Measurements from ENCODE around the gene ATXN10. TPM values are rescaled to one million over a fixed set of nuclear protein-coding genes. Genes with fewer than 3 reads are reported as not detected.

The ATXN10 gene
- total RNA-seq, 1 experiment from 2014 or later, result 303 TPM

GRCh38 chr22:45805413-45805812 lies 133.8 kb downstream of the ATXN10 start:
- Histone ChIP-seq H3K36me3 (ENCODE audit: low read depth) (peaks cover 41% of the 10 kb centered on the region), H3K4me1 (replicated peaks; ENCODE audit: insufficient read depth) (peaks cover 30% of the 10 kb centered on the region), H4K20me1 (ENCODE audit: insufficient read depth) (peaks cover 4% of the 10 kb centered on the region), H3K4me3 (no peak overlapping the region), H3K4me2 (peak overlapping the region; percentile 32), H3K9me3 (ENCODE audit: insufficient read depth, low read depth) (no peaks in the 10 kb centered on the region; the same call in 1 of the 2 replicates), H2AFZ (no peak overlapping the region), H3F3A (ENCODE audit: insufficient read depth, low read depth) (peaks cover 38% of the 10 kb centered on the region), H3K9me2 (ENCODE audit: insufficient read depth) (no peaks in the 10 kb centered on the region), H3K27ac (peak overlapping the region; percentile 55), H3K79me2 (ENCODE audit: low read depth) (peaks cover 22% of the 10 kb centered on the region), H3K27me3 (ENCODE audit: insufficient read depth, low read depth) (no peaks in the 10 kb centered on the region)
- POLR2A ChIA-PET (ENCODE audit: unreplicated experiment), result no interaction called here
- intact Hi-C loops (cut with micrococcal nuclease; ENCODE audit: unreplicated experiment), result loop anchor here (1.0 to 2.0 kb wide), 4 partner anchors 21 to 164 kb away; no protein-coding TSS in a partner anchor
- DNase-seq, result no peak
- TF ChIP-seq CTCF (conservative IDR thresholded peaks at IDR 0.05) (no peak), EZH2 (IDR thresholded peaks at IDR 0.05; ENCODE audit: low read depth) (no peak)
- no TSS peak for BruUV-seq (replicated peaks)
- CTCF ChIA-PET, result no interaction called here

GRCh38 chr22:45807156-45807915 lies 135.7 kb downstream of the ATXN10 start:
- DNase-seq, result no peak

GRCh38 chr22:45812910-45813309 lies 141.3 kb downstream of the ATXN10 start:
- Histone ChIP-seq H3K27me3 (ENCODE audit: insufficient read depth, low read depth) (no peaks in the 10 kb centered on the region), H3K36me3 (ENCODE audit: low read depth) (peaks cover 47% of the 10 kb centered on the region), H3K9me2 (ENCODE audit: insufficient read depth) (no peaks in the 10 kb centered on the region), H3K27ac (no peak overlapping the region), H3K4me3 (no peak overlapping the region), H3K9me3 (ENCODE audit: insufficient read depth, low read depth) (no peaks in the 10 kb centered on the region), H2AFZ (no peak overlapping the region), H4K20me1 (ENCODE audit: insufficient read depth) (no peaks in the 10 kb centered on the region), H3K4me2 (no peak overlapping the region), H3K4me1 (replicated peaks; ENCODE audit: insufficient read depth) (no peaks in the 10 kb centered on the region), H3K79me2 (ENCODE audit: low read depth) (0 out of 2 replicates have a peak, but pooled peaks cover 8% of the 10 kb centered on the region), H3F3A (ENCODE audit: insufficient read depth, low read depth) (peaks cover 3% of the 10 kb centered on the region; the same call in 1 of the 2 replicates)
- DNase-seq, result no peak
- ChIA-PET POLR2A (ENCODE audit: unreplicated experiment) (interaction anchor here (0.6 kb wide), 1 partner anchor 129 kb away, joined by 6 read pairs; no protein-coding TSS in a partner anchor), CTCF (no interaction called here)
- intact Hi-C loops (cut with micrococcal nuclease; ENCODE audit: unreplicated experiment), result no loop called here
- no TSS peak for BruUV-seq (replicated peaks)
- TF ChIP-seq CTCF (conservative IDR thresholded peaks at IDR 0.05) (no peak), EZH2 (IDR thresholded peaks at IDR 0.05; ENCODE audit: low read depth) (no peak)

More at GRCh38 chr22:45807156-45807915, 135.7 kb downstream of the ATXN10 start:
- H3F3A ChIP-seq (ENCODE audit: insufficient read depth, low read depth), result peaks cover 31% of the 10 kb centered on the region
- peaks cover 52% of the 10 kb centered on the region for H3K36me3 ChIP-seq (ENCODE audit: low read depth)
- no peak overlapping the region for H3K4me3 ChIP-seq
- H3K9me3 ChIP-seq (ENCODE audit: insufficient read depth, low read depth), result no peaks in the 10 kb centered on the region
- peaks cover 4% of the 10 kb centered on the region for H4K20me1 ChIP-seq (ENCODE audit: insufficient read depth)
- POLR2A ChIA-PET (ENCODE audit: unreplicated experiment), result interaction anchor here (0.6 kb wide), 1 partner anchor 20 kb away, joined by 4 read pairs; no protein-coding TSS in a partner anchor
- no peaks in the 10 kb centered on the region for H3K27me3 ChIP-seq (ENCODE audit: insufficient read depth, low read depth)
- CTCF ChIA-PET, result interaction anchor here (0.7 kb wide), 1 partner anchor 25 kb away, joined by 3 read pairs; no protein-coding TSS in a partner anchor
- H3K4me1 ChIP-seq (replicated peaks; ENCODE audit: insufficient read depth), result peaks cover 30% of the 10 kb centered on the region
- peaks cover 25% of the 10 kb centered on the region for H3K79me2 ChIP-seq (ENCODE audit: low read depth)
- no peak overlapping the region for H3K27ac ChIP-seq
- no TSS peak for BruUV-seq (replicated peaks)
- H2AFZ ChIP-seq, result no peak overlapping the region
- H3K9me2 ChIP-seq (ENCODE audit: insufficient read depth), result no peaks in the 10 kb centered on the region
- no peak overlapping the region for H3K4me2 ChIP-seq
- intact Hi-C loops (cut with micrococcal nuclease; ENCODE audit: unreplicated experiment), result no loop called here
- no peak for TF ChIP-seq EZH2 (IDR thresholded peaks at IDR 0.05; ENCODE audit: low read depth)
- no peak for TF ChIP-seq CTCF (conservative IDR thresholded peaks at IDR 0.05)

Data from PC-9 (cell line).